Breast epithelium (tissue), 3 donors: ENCODE results near the gene LRRC52.

Experiments
- POLR2A ChIP-seq: fragments of 450-650 bp; IDR thresholded peaks from one replicate; pipeline ENCODE4 v1.6.1; 2016; ENCODE audit warnings: antibody characterized with exemption, mild to moderate bottlenecking, moderate library complexity
- POLR2AphosphoS5 ChIP-seq, 3 donors: sonication (generic); formaldehyde crosslinking; IDR thresholded peaks; one replicate each; pipeline ENCODE4 v1.6.1; 2017; ENCODE audit warnings: antibody characterized with exemption in 3 of 3
- TF ChIP-seq, protein P1 (sequence below), 3 donors: fragments of 450-650 bp; IDR thresholded peaks; one replicate each; pipeline ENCODE4 v1.5.1; 2016 to 2017; ENCODE audit warnings: antibody characterized with exemption in 3 of 3, mild to moderate bottlenecking in 3 of 3, moderate library complexity in 3 of 3

DNA sequence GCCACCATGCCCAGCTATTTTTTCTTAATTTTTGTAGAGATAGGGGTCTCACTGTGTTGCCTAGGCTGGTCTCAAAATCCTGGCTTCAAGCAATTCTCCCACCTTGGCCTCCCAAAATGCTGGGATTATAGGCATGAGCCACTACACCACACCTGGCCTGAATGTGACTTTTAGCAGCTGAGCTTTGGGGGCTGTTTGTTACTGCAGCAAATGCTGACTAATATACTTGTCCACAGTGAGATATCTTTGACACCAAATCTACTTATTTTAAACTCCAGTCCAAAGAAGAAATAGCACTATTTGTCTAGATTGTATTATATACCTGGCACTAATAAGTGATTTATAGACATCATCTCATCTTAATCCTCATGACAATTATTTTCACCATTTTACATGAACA is 30.5 kb downstream of the LRRC52 start:
- TF ChIP-seq, protein P1, sequence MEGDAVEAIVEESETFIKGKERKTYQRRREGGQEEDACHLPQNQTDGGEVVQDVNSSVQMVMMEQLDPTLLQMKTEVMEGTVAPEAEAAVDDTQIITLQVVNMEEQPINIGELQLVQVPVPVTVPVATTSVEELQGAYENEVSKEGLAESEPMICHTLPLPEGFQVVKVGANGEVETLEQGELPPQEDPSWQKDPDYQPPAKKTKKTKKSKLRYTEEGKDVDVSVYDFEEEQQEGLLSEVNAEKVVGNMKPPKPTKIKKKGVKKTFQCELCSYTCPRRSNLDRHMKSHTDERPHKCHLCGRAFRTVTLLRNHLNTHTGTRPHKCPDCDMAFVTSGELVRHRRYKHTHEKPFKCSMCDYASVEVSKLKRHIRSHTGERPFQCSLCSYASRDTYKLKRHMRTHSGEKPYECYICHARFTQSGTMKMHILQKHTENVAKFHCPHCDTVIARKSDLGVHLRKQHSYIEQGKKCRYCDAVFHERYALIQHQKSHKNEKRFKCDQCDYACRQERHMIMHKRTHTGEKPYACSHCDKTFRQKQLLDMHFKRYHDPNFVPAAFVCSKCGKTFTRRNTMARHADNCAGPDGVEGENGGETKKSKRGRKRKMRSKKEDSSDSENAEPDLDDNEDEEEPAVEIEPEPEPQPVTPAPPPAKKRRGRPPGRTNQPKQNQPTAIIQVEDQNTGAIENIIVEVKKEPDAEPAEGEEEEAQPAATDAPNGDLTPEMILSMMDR (IDR thresholded peaks at IDR 0.05) = no peak
- TF ChIP-seq POLR2AphosphoS5 (IDR thresholded peaks at IDR 0.05) = no peak
- TF ChIP-seq POLR2A = no peak
